NOMO-1 treated with dmso at 0.1 percent for 144 hours (cell line): ENCODE results near the gene SLC39A13.

Source experiments
- DNase-seq: peaks from one replicate; lab custom pipeline; 2025; ENCODE audit not compliant: unreplicated experiment; lab: John Stamatoyannopoulos, UW

The SLC39A13 gene

DNA sequence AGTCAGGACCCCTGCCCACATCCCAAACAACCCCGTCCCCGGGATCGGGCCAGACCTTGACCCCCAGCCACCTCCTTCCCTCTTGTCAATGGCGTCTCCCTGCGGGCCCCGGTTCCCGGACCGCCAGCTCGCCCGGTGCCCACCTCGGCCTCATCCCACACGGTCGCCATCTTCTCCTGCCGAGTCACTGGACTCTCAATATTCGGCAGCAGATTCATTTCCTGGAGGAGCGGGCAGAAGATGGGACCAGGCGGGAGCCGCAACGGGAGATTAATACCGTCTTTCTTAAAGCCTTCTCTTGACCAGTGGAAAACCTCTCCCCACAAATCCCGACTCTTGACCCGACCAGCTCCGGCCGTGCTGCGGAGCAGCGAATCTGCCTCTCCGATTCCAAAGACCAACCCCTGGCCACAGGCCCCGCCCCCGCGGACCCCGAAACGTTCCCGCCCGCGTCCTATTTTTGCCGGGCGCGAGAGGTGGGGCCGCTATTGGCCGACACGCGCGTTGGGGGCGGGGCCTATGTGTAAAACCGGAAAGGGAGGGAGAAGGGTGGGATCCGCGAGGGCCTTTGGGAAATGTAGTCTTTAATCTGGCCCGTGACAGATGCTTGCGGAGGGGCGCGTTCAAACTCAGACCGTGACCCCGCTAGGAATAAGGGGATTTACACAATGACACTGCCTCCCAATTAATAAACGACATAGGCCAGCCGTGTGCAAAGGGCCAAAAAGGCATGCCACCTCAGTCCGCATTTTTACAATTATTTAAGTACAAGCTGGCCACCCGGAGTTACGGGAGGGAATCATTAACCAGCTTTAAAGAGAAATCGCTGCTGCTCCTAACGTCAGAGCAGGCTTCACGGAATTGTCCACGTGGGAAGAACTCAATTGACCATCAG lies 17.9 kb downstream of the SLC39A13 start, which contains the start of gene PSMC3:
Gene PSMC3 (minus strand): TSS at position 378 of the 895 bp plus-strand sequence. CDS start 160 bp downstream, at position 218.
- peak; percentile 93 for DNase-seq

DNA sequence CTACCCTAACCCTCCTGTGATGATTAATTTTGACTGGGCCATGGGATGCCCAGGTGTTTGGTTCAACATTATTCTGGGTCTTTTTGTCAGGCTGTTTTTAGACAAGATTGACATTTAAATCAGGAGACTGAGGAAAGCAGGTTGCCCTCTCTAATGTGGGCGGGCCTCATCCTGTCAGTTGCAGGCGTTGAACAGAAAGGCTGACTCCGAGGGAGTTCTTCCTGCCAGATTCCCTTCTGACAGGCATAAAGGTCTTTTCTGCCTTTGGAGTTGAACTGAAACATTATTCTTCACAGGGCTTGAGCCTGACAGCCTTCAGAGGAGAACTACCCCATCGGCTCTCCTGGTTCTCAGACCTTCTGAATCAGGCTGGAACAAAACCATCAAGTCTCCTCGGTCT lies 22.1 kb downstream of the SLC39A13 start:
- no peak for DNase-seq

DNA sequence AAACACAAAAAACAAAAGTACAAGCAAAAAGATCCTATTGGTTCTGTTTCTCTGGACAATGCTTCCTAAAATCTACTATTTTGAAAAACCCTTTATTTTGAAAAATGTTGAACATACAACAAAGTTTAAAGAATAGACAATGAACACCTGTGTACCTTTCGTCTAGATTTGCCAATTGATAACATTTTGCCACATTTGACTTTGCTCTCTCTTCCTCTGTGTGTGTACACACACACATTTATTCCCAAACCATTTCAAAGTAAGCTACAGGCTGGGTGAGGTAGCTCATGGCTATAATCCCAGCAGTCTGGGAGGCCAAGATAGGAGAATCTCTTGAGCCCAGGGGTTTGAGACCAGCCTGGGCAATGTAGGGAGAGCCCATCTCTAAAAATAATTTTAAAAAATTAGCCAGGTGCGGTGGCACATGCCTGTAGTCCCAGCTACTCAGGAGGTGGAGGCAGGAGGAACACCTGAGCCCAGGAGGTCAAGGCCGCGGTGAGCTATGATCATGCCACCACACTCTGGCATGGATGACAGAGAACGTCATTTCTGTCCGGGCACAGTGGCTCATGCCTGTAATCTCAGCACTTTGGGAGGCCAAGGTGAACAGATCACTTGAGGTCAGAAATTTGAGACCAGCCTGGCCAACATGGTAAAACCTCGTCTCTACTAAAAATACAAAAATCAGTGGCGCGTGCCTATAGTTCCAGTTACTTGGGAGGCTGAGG lies 23.1 kb downstream of the SLC39A13 start:
- DNase-seq = no peak

DNA sequence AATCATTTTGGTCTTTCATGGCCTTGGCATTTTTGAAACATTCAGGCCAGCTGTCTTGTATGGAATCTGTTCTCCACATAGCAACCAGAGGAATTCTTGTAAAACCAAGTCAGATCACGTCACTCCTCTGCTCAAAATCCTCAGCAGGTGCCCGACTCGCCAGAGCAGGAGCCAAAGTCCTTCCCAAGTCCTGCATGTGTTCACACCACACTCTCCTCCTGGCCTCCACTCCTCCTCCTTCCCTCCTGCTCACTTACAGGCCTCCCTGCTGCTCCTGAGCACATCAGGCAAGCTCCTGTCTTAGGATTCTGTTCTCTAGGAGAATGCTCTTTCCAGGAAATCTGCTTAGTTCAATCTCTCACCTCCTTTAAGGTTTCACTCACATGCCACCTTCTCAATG lies 24.8 kb downstream of the SLC39A13 start:
- no peak for DNase-seq

DNA sequence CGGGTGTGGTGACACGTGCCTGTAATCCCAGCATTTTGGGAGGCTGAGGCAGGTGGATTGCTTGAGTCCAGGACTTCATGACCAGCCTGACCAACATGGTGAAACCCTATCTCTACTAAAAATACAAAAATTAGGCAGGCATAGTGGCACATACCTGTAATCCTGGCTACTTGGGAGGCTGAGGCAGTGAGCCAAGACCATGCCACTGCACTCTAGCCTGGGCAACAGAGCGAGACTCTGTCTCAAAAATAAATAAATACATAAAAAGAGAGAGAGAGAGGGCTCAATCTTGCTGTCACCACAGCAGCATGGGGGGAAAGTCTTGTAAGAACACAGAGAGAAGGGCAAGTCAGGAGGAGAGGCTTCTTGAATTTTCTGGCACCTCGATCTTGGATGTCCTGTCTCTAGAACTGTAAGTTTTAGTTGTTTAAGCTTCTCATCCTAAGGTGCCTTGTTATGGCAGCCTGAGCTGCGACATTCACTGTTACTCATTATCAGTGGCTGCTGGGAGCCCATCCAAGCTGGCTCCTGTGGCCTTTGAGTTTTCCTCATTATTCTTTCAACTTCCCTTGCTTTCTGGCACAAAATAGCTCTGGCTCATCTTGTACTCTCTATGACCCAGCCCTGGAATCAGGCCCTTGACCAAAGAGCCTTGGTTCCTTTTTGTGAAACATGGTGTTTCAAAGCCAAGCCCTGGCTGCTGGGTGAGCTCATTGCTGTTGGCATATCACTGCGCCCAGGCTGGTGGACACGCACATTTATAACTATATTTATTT lies 25.8 kb downstream of the SLC39A13 start:
- DNase-seq = no peak

DNA sequence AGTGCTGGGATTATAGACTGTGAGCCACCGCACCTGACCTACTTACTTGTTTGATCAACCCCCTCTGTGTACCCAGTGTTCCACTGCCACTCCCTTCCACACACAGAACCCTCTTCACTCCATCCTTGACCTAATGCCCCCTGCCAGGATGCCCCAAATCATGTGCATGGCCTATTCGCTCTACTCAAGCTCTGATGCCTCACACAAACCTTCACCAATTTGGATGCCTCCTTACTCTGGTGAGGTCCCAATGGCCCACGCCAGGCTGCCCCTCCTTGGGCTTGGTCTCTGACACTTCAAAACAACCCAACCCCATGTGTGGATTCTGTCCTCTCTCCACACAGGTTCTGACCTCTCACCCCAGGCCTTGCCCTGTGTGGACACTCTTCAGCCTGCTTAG lies 27.3 kb downstream of the SLC39A13 start:
- DNase-seq = no peak

DNA sequence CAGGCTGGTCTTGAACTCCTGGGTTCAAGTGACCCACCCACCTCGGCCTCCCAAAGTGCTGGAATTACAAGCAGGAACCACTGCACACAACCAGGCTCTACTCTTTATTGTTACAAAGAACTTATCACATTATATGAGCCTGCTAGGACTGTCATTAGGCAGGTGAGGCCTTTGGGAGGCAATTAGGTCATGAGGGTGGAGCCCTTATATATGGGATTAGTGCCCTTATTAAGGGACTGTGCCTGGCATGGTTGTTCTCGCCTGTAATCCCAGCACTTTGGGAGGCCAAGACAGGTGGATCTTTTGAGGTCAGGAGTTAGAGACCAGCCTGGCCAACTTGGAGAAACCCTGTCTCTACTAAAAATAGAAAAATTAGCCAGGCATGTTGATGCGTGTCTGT lies 28.3 kb downstream of the SLC39A13 start:
- no peak for DNase-seq

DNA sequence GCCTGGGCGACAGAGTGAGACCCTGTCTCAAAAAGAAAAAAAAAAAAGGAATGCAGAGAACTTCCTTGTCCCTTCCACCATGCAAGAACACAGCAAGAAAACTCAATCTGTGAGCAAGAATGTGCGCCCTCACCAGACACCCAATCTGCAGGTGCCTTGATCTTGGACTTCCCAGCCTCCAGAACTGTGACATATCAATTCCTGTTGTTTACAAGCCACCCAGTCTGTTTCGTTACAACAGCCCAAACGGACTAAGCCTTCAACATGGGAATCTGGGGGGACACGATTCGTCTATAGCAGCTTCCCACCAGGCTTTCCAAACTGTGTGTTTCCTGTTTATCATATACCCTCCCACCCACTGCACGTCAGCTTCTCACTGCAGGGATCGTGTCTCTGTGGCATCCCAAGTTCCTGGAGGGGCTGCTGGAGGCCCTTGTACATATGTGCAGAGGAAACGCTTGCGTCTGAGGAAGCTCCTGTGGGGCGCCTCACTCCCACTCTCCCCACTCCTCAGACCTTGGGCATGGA lies 28.9 kb downstream of the SLC39A13 start:
- no peak for DNase-seq

DNA sequence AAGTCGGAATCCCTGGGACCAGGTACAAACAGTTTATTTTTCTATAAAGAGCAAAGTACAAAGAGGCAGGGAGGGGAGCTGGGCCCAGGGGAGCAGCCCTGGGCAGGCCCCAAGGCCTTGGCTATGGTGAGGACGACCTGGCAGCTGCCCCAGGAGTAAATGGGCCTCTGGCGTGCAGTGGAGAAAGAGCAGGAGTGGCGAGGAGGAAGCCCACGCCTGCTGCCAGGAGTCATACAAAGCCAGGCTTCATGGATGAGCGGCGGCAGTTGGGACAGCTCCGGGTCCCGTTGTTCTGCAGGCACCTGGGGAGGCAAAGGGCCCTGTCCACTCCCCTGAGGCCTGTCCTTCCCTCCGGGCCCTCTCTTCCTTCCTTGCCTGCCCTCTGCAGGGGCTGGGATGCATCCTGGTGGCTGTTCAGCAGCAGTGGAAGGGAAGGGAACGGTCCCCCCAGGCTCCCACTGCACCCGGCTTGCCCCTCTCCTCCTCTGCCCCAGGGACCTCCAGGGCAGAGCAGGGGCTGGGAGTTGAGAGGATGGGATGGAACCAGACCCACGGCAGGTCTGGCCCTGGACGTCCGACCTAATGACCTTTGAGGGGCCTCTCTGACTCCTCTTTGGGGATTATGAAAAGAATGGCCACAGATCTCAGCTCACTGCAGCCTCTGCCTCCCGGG lies 29.5 kb downstream of the SLC39A13 start:
- DNase-seq = no peak

DNA sequence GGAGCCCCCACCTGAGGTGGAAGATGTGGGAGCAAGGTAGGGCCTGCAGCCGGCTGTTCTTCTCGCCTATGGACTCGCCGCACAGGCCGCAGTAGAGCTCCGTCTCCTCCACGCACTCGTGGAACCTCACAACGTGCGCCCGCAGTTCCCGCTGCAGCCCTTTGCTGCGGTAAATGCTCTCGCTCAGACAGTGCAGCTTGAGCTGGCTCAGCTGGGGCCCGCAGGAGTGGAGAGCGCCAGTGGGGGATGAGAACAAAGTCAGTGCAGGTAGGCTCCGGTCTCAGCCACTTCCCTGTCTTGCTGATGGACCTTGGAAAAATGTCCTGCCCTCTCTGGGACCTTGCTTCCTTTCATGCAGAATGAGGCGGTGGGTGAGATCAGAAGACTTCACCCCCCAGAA lies 30.3 kb downstream of the SLC39A13 start:
- DNase-seq = no peak

DNA sequence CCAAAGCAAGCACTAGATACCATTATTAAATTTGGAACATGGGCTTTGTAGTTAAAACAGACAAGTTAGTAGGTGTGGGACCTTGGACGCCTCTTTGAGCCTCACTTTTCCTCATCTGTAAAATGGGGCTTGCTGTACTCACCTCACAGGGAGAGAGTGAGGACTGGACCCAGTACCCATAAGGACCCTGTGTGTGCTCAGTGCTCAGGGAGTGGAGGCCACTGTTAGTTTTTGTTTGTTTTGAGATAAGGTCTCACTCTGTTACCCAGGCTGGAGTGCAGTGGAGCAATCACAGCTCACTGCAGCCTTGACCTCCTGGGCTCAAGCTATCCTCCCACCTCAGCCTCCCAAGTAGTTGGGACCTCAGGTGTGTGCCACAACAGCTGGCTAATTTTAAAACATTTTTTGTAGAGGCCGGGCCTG lies 31.7 kb downstream of the SLC39A13 start:
- no peak for DNase-seq

DNA sequence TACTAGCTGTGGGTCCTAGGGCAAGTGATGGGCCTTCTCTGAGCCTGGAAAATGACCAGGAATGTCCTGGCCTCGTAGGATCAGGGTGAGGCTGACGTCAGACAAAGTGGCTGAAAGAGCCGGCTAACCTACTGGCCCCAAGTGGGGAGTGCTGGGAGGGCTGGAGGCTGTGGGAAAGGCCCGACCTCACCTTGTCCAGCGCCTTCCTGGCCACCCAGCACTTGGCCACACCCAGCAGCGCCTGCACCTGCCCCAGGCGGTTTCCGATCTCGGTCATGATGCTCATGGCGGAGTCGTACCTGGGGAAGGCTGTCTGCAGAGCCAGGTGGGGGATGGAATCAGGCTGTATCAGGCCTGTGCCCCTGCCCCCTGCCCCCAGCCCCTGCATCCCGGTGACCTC lies 33.0 kb downstream of the SLC39A13 start:
- DNase-seq = no peak

DNA sequence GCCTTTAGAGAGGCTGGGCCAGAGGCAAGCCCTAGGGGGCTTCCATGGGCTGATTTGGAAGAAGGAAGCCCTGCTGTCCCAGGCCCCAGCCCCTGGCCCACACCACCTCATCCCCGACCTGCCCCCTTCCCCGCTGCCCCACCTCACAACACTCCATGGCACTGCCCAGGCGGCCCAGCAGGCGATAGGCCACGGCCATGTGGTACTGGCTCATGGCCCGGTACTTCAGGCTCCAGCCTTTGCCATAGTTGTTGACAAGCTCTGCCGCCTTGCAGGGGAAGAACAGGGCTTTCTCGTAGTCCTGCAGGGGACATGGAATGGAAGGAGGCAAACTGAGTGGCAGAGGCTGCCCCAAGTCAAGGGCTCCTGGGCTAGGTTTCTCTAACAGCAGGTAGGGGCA lies 34.1 kb downstream of the SLC39A13 start:
- DNase-seq = no peak

DNA sequence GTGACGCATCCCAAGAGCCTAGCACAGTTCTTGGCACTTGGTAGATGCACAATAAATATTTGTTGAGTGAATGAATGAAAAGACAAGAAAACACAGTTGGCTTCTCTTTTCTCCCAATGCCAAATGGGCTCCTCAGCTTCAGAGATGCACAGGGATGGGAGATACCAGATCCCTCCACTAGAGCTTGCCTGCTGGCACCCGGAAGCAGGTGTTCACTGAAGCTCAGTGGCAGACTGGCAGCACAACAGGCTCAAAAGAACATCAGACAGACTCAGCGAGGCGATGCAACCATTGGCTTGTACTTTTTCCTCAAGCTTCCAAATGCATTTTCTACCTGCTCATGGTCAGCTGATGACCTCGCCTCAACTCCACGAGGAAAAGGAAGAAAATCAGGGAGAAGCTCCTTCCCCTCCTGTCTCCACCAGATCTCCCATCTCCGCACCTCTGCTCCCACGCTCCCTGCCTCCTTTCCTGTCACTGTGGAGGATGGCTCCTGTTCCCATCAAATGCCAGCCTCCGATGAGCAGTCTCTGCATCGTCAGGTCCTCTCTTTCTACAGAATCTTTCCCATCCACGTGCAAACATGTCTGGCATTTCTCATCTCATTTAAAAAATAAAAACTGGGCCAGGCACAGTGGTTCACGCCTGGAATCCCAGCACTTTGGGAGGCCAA lies 34.8 kb downstream of the SLC39A13 start:
- DNase-seq = no peak

DNA sequence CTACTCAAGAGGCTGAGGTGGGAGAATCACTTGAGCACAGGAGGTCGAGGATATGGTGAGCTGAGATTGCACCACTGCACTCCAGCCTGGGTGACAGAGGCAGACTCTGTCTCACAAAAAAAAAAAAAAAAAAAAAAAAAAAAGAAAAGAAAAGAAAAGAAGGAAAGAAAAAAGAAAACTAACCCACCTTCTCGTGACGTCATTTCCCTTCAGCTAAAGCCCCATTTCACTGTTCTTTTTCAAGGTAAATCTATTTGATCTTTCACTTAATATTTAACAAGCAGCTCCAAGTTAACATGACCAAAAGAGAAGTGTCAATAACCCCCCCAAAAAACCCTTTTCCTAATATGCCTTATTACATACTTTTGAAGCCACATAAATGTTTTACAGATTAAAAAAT lies 35.4 kb downstream of the SLC39A13 start:
- DNase-seq = no peak

DNA sequence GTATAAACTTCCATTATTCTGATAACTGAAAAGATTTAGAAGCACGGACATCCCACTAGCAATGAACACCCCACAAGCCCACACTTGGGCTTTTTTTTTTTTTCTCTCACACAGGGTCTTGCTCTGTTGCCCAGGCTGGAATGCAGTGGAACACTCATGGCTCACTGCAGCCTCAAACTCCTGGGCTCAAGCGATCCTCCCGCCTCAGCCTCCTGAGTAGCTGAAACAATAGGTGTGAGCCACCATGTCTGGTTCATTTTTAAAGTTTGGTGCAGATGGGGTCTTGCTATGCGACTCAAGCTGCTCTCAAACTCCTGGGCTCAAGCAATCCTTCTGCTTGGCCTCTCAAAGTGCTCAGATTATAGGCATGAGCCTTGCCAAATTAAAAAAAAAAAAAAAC lies 37.5 kb downstream of the SLC39A13 start:
- no peak for DNase-seq

DNA sequence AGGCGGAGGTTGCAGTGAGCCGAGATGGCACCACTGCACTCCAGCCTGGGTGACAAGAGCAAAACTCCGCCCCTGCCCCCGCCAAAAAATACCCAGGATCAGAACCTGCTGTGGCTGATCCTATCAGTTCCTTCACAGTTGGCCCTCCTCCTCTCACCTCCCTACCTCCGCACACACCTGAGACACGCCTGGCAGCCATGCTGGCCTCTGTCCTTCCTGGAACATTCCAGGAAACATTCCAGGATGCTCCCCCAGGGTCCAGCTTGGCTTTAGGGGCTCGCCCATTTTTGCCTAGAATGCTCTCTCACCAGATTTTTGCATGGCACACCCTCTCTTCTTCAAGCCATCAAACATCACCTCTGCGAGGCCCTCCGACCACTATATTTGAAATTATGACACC lies 38.4 kb downstream of the SLC39A13 start:
- DNase-seq = no peak

DNA sequence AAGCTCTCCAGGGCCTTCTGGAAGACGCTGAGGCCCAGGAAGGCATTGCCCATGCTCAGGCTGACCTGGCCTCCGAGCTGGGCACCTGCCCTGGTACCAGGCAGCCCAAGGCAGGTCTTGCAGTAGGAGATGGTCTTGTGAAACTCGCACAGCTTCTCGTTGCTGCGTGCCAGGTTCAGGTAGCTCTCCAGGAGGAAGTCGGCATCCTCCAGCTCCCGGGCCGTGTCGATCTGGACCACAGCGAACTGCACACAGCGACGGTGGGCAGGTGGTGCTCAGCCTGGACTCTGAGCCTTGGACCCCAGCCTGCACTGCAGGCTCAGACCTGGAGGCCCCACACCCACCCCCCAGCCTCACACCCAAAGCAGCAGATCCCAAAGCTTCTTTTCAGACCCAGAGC lies 39.5 kb downstream of the SLC39A13 start:
- DNase-seq = no peak

DNA sequence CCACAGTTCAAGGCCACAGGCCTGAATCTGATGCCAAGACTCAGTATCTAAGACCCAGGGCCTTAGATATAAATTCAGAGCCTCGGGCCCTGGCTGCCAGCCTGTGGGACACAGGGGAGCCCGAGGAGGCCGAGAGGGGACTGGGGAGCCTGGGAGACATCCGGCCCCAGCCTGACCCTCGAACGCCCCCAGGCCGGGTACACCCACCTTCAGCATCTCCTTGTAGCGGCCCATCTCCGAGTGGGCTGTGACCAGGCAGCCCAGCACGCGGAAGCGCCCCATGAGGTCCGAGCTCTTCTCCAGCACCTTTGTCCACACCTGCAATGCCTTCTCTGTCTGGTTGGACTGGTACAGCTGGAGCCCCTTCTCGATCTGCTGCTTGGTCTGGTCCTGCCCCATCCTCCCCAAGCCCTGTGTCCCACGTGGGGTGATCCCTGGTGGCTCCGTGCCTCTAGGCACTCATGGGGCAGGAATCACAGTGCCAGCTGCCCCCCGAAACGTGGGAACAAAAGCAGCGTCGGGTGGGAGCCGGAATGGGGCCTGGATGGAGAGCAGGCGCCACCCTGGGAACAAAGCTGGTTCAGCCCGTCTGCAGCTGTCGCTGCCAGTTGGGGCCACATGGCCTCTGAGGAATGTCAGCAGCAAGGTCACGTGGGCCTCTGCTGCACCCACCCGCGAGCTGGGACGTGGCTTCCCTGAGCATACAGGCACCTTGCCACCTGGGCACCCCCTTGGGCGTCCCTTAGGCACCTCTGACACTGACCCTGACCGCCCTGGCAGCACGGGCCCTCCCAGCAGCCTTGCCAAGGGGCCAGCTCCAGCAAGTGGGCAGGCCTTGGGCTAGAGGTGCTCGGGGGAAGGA lies 40.4 kb downstream of the SLC39A13 start, which contains the start of gene RAPSN:
Gene RAPSN (minus strand): TSS at position 571 of the 862 bp plus-strand sequence. CDS start 172 bp downstream, at position 399.
- DNase-seq = no peak
